CD14-positive monocyte (primary cell): ENCODE results near the gene CTPS1. TPM values are rescaled to one million over a fixed set of nuclear protein-coding genes. Genes with fewer than 3 reads are reported as not detected.

ENCODE experiments used
- DNase-seq, 3 donors: peaks; one replicate each; pipeline ENCODE4 v3.0.0-alpha.2; 2011 to 2022
- H2AFZ ChIP-seq: 2 replicates; pipeline ENCODE4 v1.6.0; 2012; ENCODE audit warnings: mild to moderate bottlenecking, low read depth, low read length, inconsistent platforms; ENCODE audit not compliant: insufficient read depth, poor library complexity, severe bottlenecking
- H3K27ac ChIP-seq, 2 donors: 1 replicate in 1 of 2; 2 replicates in 1 of 2; pipeline ENCODE4 v1.5.1; 2012 to 2013; ENCODE audit warnings: low read length in 2 of 2, control low read depth in 1 of 2, inconsistent platforms in 1 of 2, low read depth in 1 of 2, mild to moderate bottlenecking in 1 of 2
- H3K27me3 ChIP-seq, 2 donors: one replicate each; pipeline versions ENCODE4 v1.6.0 to v1.6.1; 2011 to 2013; ENCODE audit warnings: low read length in 2 of 2; ENCODE audit not compliant: control insufficient read depth in 2 of 2, insufficient read depth in 2 of 2
- H3K36me3 ChIP-seq, 2 donors: replicated peaks in 1 of 2; 1 replicate in 1 of 2; 2 replicates in 1 of 2; pipeline versions ENCODE4 v1.5.1 to v1.6.1; 2012 to 2013; ENCODE audit warnings: low read length in 2 of 2, control low read depth in 1 of 2, inconsistent platforms in 1 of 2, mild to moderate bottlenecking in 1 of 2; ENCODE audit not compliant: insufficient read depth in 2 of 2, control insufficient read depth in 1 of 2
- H3K4me1 ChIP-seq, 2 donors: 1 replicate in 1 of 2; 2 replicates in 1 of 2; pipeline versions ENCODE4 v1.5.1 to v1.6.1; 2012 to 2013; ENCODE audit warnings: low read length in 2 of 2, control low read depth in 1 of 2, inconsistent platforms in 1 of 2, mild to moderate bottlenecking in 1 of 2, moderate library complexity in 1 of 2; ENCODE audit not compliant: insufficient read depth in 2 of 2, control insufficient read depth in 1 of 2
- H3K4me2 ChIP-seq: replicated peaks from 2 replicates; pipeline ENCODE3; 2012; ENCODE audit warnings: low read length, moderate library complexity, mild to moderate bottlenecking; ENCODE audit not compliant: poor library complexity, severe bottlenecking; ENCODE audit errors: extremely low read depth
- H3K4me3 ChIP-seq, 3 experiments: fragments of 200-600 bp in 1 of 3; sonication (generic) in 1 of 3; replicated peaks in 1 of 3; 1 replicate in 2 of 3; 2 replicates in 1 of 3; pipeline ENCODE4 v1.5.1; 2011 to 2013; ENCODE audit warnings: low read length in 3 of 3, mild to moderate bottlenecking in 3 of 3, control low read depth in 2 of 3, low read depth in 2 of 3, inconsistent platforms in 1 of 3, moderate library complexity in 1 of 3
- H3K79me2 ChIP-seq: 2 replicates; pipeline ENCODE4 v1.6.0; 2012; ENCODE audit warnings: mild to moderate bottlenecking, control low read depth, inconsistent platforms, low read length, moderate library complexity; ENCODE audit not compliant: insufficient read depth
- H3K9ac ChIP-seq: 2 replicates; pipeline ENCODE4 v1.6.0; 2017; ENCODE audit warnings: low read length, mild to moderate bottlenecking; ENCODE audit not compliant: insufficient read depth, poor library complexity, severe bottlenecking
- H3K9me3 ChIP-seq, 2 donors: replicated peaks in 1 of 2; 1 replicate in 1 of 2; 2 replicates in 1 of 2; pipeline versions ENCODE4 v1.5.1 to v1.6.1; 2012 to 2013; ENCODE audit warnings: low read length in 2 of 2, control low read depth in 1 of 2; ENCODE audit not compliant: control insufficient read depth in 1 of 2, insufficient read depth in 1 of 2
- H4K20me1 ChIP-seq: 2 replicates; pipeline ENCODE4 v1.6.0; 2012; ENCODE audit warnings: mild to moderate bottlenecking, low read length, control low read depth, moderate library complexity; ENCODE audit not compliant: insufficient read depth
- H3K27ac Mint-ChIP-seq, 7 donors: one replicate each; pipeline ENCODE4 v1.8.0; 2020; ENCODE audit warnings: mild to moderate bottlenecking in 7 of 7, mixed read lengths in 7 of 7, moderate library complexity in 6 of 7, inconsistent platforms in 2 of 7
- H3K27me3 Mint-ChIP-seq, 3 donors: one replicate each; pipeline ENCODE4 v1.8.0; 2021 to 2022; ENCODE audit warnings: low read depth in 3 of 3, mild to moderate bottlenecking in 3 of 3, mixed read lengths in 3 of 3, moderate library complexity in 3 of 3, inconsistent platforms in 1 of 3
- H3K36me3 Mint-ChIP-seq, 2 donors: one replicate each; pipeline ENCODE4 v1.8.0; 2020; ENCODE audit warnings: mixed read lengths in 2 of 2, inconsistent platforms in 1 of 2, mild to moderate bottlenecking in 1 of 2
- H3K4me1 Mint-ChIP-seq: one replicate; pipeline ENCODE4 v1.8.0; 2020; ENCODE audit warnings: mild to moderate bottlenecking, mixed read lengths
- H3K4me3 Mint-ChIP-seq, 2 donors: one replicate each; pipeline ENCODE4 v1.8.0; 2020; ENCODE audit warnings: mild to moderate bottlenecking in 2 of 2, mixed read lengths in 2 of 2, moderate library complexity in 1 of 2
- H3K9me3 Mint-ChIP-seq, 7 donors: one replicate each; pipeline ENCODE4 v1.8.0; 2020 to 2022; ENCODE audit warnings: mixed read lengths in 7 of 7, mild to moderate bottlenecking in 6 of 7, moderate library complexity in 6 of 7, inconsistent platforms in 2 of 7
- CTCF ChIP-seq: fragments of 200-600 bp; IDR thresholded peaks from one replicate; pipeline ENCODE4 v1.8.0; 2022; ENCODE audit warnings: antibody characterized with exemption, mild to moderate bottlenecking
- WGBS: methylation state at CpG from one replicate; pipeline ENCODE4 v1.1.5; 2013; ENCODE audit warnings: missing lambda C conversion rate; ENCODE audit not compliant: insufficient coverage; 5-methylcytosine and 5-hydroxymethylcytosine counted together
- intact Hi-C, 2 donors: fragments of 100-400 bp; cut with micrococcal nuclease; formaldehyde crosslinking; loops; one replicate each; pipeline versions ENCODE4 v1.15.0 to v1.15.1; 2023
- polyA plus RNA-seq, 3 donors: library from polyadenylated mRNA; depleted of rRNA in 1 of 3; unstranded in 2 of 3; stranded (reverse) in 1 of 3; fragments of 300-500 nt in 2 of 3; fragments of >200 nt in 1 of 3; fragmentation: Illumina TruSeq in 2 of 3; gene quantifications; 1 replicate in 2 of 3; 2 replicates in 1 of 3; pipeline ENCODE4 v1.2.3, GENCODE V29; 2012 to 2021

The CTPS1 gene
- polyA plus RNA-seq, 3 donors: 5.3 to 8.6 (median 6.0) TPM

DNA sequence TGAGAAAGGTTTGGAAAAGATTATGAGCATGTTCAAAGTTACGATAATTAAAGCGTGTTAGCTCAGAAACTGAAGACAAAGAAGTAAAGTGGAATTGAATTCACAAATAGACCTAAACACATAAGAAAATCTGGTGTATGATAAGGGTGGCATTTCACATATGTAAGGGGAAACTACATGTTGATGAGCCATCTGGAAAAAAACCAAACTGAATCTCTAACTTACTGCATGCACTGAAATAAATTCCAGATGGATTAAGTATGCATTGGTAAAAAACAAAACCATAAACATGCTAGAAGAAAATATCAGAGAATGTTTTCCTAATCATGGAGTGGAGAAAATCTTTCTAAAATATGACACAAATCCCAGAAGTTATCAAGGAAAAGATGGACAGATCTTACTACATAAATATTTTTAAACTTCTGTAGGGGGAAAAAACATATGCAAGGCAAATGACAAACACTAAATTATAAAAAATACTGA lies 34.0 kb upstream of the CTPS1 start:
- no peaks in the 10 kb centered on the region for H3K9me3 ChIP-seq
- H3K4me3 ChIP-seq: no peak overlapping the region
- no peaks in the 10 kb centered on the region for H3K36me3 ChIP-seq
- no peak overlapping the region for H3K9ac ChIP-seq
- no peak for DNase-seq
- no peak overlapping the region for H3K4me2 ChIP-seq
- H3K27me3 ChIP-seq: peaks cover 0 to under 1% of the 10 kb centered on the region in 2 donors
- WGBS: no CpG with 5 or more reads among the region's 2 CpGs
- no peak overlapping the region for H3K27ac ChIP-seq
- TF ChIP-seq CTCF: no peak
- Mint-ChIP-seq H3K4me3 (no peak overlapping the region), H3K4me1 (peaks cover 8% of the 10 kb centered on the region), H3K27ac (no peak overlapping the region), H3K27me3 (peaks cover 6 to 8% (median 7%) of the 10 kb centered on the region in 3 donors), H3K36me3 (no peaks in the 10 kb centered on the region), H3K9me3 (peaks cover 0 to 4% (median 0%) of the 10 kb centered on the region in 7 donors)
- H4K20me1 ChIP-seq: no peaks in the 10 kb centered on the region
- intact Hi-C loops: no loop called here
- peaks cover 9% of the 10 kb centered on the region in 2 donors for H3K4me1 ChIP-seq
- no peak overlapping the region for H2AFZ ChIP-seq
- H3K79me2 ChIP-seq: no peaks in the 10 kb centered on the region

- Histone ChIP-seq H3K4me1 (peaks cover 13 to 15% of the 10 kb centered on the region in 2 donors), H4K20me1 (no peaks in the 10 kb centered on the region), H3K27ac (no peak overlapping the region), H3K4me3 (no peak overlapping the region), H3K9ac (no peak overlapping the region), H3K79me2 (no peaks in the 10 kb centered on the region), H3K4me2 (no peak overlapping the region), H3K9me3 (no peaks in the 10 kb centered on the region), H2AFZ (peak overlapping the region; percentile 2), H3K36me3 (no peaks in the 10 kb centered on the region), H3K27me3 (peaks cover 4 to 27% of the 10 kb centered on the region in 2 donors)
- Mint-ChIP-seq H3K27ac (peak overlapping the region in 2 of 7 donors; percentile 16 to 42), H3K36me3 (no peaks in the 10 kb centered on the region), H3K4me3 (no peak overlapping the region), H3K27me3 (peaks cover 18 to 32% (median 31%) of the 10 kb centered on the region in 3 donors), H3K4me1 (peaks cover 14% of the 10 kb centered on the region), H3K9me3 (peaks cover 0 to 4% (median 2%) of the 10 kb centered on the region in 7 donors)
- peak; percentile 95 for TF ChIP-seq CTCF
- peak; percentile 51 to 66 (median 61) for DNase-seq
- intact Hi-C loops: no loop called here
- WGBS: 27% methylated on average over 6 of the region's 9 CpGs
Measured at GRCh38 chr1:40948741-40949443, 30.6 kb upstream of the CTPS1 start.
